Measurements from ENCODE around the gene ADRA2C.
A peak's percentile ranks its signal among the peaks of the same experiment; 100 is the strongest.

Gene ADRA2C

GRCh38 chr4:3775005-3775404 is 8.8 kb downstream of the ADRA2C start:
- FAIRE-seq, result no peak

GRCh38 chr4:3775576-3775975 is 9.4 kb downstream of the ADRA2C start:
- DNase-seq (ENCODE audit: low spot score) (no peak), FAIRE-seq (no peak)

More at GRCh38 chr4:3775005-3775404, 8.8 kb downstream of the ADRA2C start:
- no peak for DNase-seq (ENCODE audit: low spot score)

GRCh38 chr4:3776166-3777032 is 10.2 kb downstream of the ADRA2C start:
- FAIRE-seq (no peak), DNase-seq (ENCODE audit: low spot score) (no peak)

- FAIRE-seq (no peak), DNase-seq (ENCODE audit: low spot score) (no peak)
Measured at GRCh38 chr4:3777033-3777390, 10.8 kb downstream of the ADRA2C start.

- FAIRE-seq, result no peak
Measured at GRCh38 chr4:3777669-3778068, 11.5 kb downstream of the ADRA2C start.

DNA sequence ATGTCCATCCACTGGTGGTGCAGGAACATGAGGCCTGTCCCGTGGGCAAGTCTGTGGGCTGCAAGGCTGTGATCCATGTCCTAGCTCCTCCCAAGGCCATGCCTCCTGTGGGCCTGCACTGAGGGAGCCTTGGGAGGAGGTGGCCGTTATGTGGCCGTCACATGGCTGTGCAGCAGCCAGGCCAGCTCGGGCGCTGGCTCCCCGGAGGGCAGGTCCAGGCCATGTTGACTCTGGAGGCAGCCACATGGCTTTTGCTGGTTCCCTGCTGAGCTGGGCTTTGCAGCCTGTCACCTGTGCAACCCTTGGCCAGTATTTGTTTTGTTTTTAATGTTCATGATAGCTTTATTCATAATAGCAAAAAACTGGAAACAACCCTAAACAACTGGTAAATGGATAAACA is 13.3 kb downstream of the ADRA2C start:
- DNase-seq (ENCODE audit: low spot score) (no peak), FAIRE-seq (no peak)

More at GRCh38 chr4:3777669-3778068, 11.5 kb downstream of the ADRA2C start:
- no peak for DNase-seq (ENCODE audit: low spot score)

DNA sequence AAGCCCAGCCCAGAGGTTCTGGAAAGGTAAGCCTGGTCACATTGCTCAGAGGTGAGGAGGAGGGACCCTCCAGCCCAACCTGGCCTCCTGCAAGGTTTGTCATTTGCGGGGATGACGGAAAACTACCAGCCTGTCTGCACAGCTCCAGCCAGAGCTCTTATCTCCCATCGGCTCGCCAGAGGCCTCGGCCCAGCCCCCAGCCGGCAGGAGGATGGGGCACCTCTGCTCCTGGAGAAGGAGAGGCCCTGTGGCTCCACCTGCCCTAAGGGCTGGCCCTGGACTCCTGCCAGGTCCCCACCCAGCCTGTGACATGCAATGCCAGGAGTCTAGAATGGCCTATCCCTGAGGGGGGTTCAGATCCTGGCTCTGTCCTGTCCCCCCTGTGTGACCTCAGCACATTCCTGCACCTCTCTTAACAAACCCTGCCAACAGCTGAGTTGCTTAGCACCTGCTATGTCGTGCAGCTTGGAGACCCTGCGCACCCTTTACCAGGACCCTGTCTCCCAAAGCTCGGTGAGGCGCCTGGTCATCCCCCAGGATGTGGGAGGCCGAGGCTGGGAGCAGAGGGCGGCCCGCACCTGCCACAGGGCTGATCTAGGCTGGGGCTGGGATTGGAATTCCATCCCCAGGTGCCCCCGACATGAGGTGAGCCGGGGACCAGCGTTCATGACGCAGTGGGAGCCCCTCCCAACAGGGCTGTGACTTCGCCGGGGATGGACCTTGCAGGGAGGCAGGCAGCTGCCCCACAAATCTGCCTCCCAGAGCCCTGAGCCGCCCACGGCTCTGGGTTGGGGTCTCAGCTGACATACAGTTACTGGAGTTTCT is 14.4 kb downstream of the ADRA2C start:
- FAIRE-seq, result no peak
- no peak for DNase-seq (ENCODE audit: low spot score)

DNA sequence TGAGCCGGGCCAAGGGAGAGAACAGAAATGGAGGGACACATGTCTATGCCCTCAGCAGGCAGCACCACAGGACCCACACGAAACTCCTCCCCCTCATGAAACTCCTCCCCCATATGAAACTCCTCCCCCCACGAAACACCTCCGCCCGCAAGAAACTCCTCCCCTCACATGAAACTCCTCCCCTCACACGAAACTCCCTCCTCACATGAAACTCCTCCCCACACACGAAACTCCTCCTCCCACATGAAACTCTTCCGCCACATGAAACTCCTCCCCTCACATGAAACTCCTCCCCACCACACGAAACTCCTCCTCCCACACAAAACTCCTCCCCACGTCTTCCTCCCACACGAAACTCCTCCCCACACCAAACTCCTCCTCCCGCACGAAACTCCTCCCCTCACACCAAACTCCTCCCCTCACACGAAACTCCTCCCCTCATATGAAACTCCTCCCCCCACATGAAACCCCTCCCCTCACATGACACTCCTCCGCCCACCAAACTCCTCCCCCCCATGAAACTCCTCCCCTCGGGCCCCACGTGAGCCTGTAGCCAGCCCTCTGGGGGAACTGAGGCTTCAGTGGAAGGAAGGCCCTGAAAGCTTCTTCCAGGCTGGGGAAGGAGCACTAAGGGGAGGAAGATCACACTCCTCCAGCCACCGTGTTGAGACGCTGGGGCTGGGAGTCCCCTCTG is 15.2 kb downstream of the ADRA2C start:
- FAIRE-seq (no peak), DNase-seq (ENCODE audit: low spot score) (no peak)

- no peak for FAIRE-seq
- no peak for DNase-seq (ENCODE audit: low spot score)
Measured at GRCh38 chr4:3781997-3782930, 16.1 kb downstream of the ADRA2C start.

DNA sequence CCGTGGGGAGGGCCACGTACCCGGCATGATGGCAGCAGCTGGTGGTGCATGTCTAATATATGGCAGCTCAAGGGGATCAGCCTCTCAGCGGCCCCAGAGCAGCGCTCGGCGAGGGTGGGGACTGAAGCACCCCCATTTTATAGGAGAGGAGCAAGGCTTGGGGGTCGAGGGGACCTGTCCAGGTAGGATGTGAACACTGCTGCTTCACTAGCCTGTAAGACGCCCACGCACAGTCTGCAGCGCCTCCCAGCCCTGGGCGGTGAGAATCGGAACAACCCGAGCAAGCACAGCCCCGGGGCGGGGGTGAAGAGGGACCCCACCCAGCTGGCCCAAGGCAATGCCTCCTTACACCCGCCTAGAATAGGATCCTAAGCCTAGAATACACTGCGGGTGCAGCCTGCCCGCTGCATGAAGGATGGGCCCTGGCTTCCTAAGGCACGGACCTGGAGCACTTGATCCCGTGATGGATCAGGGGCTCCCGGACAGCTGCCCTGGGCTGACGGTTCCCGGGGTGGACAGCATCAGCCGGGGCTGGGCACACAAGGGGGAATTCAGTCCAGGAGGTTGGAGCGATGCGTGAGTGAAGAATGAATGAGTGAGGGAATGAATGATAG is 17.6 kb downstream of the ADRA2C start:
- FAIRE-seq, result no peak
- peak; percentile 45 for DNase-seq (ENCODE audit: low spot score)

DNA sequence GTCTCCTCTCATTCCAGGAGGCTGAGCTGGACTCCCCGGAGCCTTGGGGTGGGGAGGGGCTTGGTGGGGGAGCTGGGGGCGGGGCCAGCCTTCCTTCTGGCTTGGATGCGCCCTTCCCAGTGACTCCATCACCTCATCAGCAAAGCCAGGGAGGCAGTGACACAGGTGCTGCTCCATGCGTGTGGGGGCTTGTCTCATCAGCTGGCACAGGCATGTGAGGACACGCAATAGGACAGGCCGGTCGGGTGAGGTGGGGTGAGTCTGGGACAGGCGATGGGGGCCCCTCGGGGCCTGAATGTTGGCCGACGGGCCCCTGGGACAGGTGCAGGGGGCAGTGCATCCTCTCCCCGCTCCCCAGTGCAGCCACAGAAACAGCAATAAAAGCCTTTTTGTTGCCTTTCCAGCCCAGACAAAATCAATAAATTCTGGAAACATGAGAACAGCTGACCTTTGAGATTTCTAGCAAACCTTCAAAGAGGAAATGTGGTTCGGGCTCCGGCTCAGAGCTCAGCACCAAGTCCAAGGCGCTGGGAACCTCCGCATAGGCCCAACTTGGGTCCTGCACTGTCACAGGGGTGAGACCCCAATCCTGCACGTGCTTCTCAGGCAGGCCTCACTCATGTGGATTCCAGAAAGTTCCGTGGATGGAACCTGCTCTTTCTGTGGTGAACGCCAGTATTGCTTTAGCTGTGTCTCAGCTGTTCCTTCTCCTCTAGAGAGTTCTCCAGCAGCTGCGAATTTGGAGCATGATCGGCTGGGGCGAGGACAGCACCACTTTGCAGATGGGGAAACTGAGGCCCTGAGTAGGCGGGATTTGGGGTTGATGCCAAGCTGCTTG is 18.5 kb downstream of the ADRA2C start:
- DNase-seq (ENCODE audit: low spot score) (no peak), FAIRE-seq (no peak)

DNA sequence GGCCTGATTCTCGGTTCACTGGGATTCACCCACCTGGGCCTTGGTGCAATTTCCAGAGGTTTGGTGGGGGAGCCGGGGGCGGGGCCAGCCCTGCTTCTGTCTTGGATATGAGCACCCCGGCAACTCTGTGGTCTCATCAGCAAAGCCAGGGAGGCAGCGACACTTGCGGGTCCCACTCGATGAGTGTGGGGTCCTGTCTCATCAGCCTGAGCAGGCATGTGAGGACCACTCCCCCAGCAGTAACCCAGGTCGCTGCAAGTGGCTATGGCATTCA is 19.0 kb downstream of the ADRA2C start:
- DNase-seq (ENCODE audit: low spot score) (no peak), FAIRE-seq (no peak)

- FAIRE-seq, result no peak
- no peak for DNase-seq (ENCODE audit: low spot score)
Measured at GRCh38 chr4:3786196-3786869, 20.1 kb downstream of the ADRA2C start.

- DNase-seq (ENCODE audit: low spot score) (no peak), FAIRE-seq (no peak)
Measured at GRCh38 chr4:3787489-3788365, 21.5 kb downstream of the ADRA2C start.

DNA sequence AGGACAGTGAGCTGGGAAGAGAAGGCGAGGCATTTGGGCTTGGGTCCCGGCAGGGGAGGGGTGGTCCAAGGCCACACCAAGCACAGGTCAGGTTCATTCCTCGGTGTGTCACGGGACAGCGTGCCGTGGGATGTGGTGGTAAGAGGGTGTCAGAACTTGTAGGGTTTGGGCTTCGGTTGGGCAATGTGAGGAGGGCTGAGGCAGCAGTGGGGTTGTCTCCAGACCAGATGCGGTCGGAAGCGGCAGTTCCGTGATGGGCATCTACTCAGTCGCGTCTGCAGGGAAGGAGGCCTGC is 22.1 kb downstream of the ADRA2C start:
- DNase-seq (ENCODE audit: low spot score) (no peak), FAIRE-seq (no peak)

- DNase-seq (ENCODE audit: low spot score), result no peak
- FAIRE-seq, result no peak
Measured at GRCh38 chr4:3789587-3789986, 23.4 kb downstream of the ADRA2C start.

GRCh38 chr4:3790006-3790561 is 23.9 kb downstream of the ADRA2C start:
- no peak for DNase-seq (ENCODE audit: low spot score)
- no peak for FAIRE-seq

DNA sequence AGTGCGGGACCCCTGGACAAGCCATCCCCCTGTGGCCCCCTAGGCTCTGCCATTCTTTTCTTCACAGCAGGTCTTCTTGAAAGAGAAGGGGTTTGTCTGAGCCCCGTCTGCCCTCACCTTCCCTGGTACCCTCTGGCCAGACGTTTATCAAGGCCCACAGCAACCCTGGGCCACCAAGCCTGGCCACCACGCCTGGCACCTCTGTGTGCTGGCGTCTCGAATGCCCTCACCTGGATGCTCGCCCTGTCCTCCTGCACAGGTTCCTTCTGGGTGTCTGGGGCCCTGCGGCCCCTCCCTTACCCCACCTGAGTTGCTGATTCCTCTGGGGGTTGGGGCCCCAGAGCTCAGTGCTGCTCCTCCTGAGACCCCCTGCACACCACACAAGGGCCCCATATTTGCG is 25.1 kb downstream of the ADRA2C start:
- DNase-seq (ENCODE audit: low spot score) (no peak), FAIRE-seq (no peak)

All from urothelium cell line (cell line).